22Rv1 (cell line): Measurements from ENCODE around the gene OLFM2.

Source experiments
- ZFX ChIP-seq: fragments of 450-650 bp; IDR thresholded peaks from 2 replicates; pipeline ENCODE4 v1.6.1; 2017; ENCODE audit warnings: antibody characterized with exemption, borderline replicate concordance
- TF ChIP-seq, protein P1 (sequence below): fragments of 450-650 bp; IDR thresholded peaks from 2 replicates; pipeline ENCODE4 v1.5.1; 2017; ENCODE audit warnings: mild to moderate bottlenecking

DNA sequence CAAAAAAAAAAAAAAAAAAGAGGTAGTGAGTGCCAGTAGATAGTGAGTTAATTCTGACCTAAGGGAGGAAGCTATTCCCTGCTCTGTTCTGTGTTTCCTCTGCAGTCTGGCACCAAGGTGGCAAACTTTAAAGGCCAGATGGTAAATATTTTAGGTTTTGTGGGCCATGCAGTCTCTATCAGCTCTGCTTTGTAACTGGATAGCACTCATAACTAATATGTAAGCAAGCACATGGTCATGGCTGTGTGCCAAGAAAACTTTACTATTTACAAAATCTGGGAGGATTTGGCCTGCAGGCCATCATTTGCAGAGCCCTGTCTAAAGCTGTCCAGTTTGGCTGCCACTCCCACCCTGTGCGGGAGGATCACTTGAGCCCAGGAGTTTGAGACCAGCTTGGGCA, 96.9 kb downstream of the OLFM2 start:
- TF ChIP-seq, protein P1, sequence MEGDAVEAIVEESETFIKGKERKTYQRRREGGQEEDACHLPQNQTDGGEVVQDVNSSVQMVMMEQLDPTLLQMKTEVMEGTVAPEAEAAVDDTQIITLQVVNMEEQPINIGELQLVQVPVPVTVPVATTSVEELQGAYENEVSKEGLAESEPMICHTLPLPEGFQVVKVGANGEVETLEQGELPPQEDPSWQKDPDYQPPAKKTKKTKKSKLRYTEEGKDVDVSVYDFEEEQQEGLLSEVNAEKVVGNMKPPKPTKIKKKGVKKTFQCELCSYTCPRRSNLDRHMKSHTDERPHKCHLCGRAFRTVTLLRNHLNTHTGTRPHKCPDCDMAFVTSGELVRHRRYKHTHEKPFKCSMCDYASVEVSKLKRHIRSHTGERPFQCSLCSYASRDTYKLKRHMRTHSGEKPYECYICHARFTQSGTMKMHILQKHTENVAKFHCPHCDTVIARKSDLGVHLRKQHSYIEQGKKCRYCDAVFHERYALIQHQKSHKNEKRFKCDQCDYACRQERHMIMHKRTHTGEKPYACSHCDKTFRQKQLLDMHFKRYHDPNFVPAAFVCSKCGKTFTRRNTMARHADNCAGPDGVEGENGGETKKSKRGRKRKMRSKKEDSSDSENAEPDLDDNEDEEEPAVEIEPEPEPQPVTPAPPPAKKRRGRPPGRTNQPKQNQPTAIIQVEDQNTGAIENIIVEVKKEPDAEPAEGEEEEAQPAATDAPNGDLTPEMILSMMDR = no peak
- no peak for TF ChIP-seq ZFX
